GM21529 (cell line): ENCODE results near the gene ANO2.

Experiments used
- ATAC-seq: cut with Tn5 transposase; IDR thresholded peaks from one replicate; pipeline ENCODE4 v1.9.1; 2021; ENCODE audit not compliant: unreplicated experiment

ANO2 gene

DNA sequence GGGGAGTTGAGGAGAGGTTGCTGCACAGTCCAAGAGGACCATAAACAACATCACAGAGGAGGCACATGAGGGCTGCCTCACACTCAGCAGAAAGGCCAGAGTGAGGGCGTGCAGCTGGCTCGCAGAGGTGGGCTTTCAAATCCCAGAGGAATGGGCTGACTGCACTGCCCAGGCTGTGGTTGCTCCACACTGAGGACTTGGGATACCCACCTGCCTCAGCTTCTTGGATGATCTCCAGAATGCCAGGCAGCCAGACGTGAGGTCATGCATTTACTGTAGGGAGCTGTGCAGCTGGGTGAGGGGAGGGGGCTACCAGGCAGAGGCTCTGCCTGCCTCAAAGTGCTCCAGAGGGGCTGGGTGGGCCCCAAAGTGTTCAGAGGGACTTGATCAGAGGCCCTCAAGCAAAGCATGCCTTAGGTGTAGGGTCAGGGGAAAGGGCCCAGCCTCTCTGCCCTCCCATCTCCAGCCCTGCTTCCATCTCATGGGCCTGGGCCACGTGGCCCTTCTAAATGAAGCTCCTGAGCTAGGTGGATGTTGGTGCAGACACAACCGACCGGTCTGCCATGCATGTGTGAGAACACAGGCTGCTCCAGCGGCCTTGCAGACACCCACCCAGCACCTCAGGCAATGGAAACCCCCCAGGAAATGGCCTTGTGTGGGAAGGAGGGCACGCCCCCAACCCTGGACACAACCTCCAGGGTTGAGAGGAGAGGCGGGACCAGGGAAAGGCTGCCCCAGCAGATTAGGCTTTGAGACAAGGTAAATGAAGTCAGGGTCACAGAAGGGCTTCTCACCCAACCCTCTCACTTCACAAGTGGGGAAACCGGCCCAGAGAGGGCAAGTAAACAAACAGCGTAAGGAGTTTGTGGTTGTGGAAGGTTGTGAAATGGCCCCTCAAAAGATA lies 422.4 kb downstream of the ANO2 start:
- no peak for ATAC-seq

DNA sequence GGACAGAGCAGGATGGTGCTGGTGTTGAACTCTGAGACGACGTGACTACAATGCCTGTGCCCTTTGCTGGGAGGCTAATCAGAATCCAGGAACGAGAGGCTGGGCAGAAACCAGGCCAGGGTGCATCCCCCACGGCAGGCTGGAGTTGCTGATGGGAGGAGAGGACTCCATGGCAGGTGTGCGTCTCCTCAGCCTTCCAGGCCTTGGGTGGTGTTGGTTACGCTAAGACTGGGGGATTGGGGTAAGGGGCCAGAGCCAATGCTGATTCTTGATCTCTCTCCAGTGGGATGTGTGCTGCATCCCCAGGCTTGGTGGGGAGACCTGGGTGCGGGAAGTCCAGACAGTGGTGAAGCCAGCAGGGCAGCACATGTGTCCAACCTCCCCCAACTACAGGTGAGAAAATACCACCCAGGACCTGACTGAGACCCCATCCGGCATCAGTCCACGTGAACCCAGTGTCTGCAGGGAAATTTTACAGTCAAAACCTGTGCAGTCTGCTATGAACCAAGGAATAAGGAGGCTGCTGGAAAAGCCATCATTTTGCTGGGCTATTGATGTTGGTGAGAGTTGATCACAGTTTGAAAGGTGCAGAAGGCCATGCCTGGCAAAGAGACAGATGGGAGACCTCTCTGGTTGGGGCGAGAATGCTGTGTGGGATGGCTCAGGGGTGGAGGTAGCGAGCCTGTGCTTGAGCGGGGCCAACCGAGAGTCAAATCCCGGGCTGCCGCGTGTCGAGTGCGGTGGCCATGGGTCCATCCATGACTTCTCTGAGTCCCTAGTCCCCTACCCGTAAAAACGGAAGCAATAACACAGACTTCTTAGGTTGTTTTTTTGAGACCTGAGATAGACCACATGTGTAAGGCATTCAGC lies 423.4 kb downstream of the ANO2 start:
- ATAC-seq: no peak

DNA sequence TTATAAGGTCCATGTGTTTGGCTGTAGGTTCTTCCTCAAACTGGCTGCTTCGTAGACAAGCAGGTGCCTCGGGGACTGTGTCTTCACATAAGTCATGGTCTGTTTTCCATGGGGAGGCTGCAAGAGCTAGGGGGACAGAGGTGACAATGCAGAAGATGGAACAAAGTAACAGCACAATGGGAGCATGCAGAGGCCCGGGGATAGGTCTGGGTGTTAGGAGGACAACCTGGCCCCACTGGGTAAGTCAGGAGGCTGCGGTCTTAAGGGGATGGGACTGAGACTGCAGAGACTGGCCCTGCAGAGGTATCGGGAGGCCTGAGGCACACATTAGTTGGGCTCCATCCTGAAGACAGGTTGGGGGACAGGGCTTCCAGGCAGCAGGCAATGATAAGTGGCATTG lies 424.2 kb downstream of the ANO2 start:
- ATAC-seq: no peak

DNA sequence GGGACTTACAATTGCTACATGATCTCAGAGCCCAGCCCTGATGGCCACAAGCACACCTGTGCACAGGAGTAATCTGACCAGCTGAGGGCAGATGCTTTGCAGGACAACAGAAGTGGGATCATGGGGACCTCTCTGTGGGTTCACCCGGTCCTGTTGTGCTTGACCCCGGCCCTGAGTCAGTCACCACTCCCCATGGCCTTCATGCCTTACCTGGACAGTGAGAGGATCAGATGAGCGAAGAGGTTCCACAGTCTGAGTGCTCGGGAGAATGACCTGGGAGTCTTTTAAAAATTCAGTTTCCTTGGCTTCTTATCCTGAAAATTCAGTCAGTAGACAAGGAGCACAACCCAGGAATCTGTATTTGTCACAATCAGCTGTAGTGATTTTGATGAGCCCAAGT lies 425.0 kb downstream of the ANO2 start:
- no peak for ATAC-seq

DNA sequence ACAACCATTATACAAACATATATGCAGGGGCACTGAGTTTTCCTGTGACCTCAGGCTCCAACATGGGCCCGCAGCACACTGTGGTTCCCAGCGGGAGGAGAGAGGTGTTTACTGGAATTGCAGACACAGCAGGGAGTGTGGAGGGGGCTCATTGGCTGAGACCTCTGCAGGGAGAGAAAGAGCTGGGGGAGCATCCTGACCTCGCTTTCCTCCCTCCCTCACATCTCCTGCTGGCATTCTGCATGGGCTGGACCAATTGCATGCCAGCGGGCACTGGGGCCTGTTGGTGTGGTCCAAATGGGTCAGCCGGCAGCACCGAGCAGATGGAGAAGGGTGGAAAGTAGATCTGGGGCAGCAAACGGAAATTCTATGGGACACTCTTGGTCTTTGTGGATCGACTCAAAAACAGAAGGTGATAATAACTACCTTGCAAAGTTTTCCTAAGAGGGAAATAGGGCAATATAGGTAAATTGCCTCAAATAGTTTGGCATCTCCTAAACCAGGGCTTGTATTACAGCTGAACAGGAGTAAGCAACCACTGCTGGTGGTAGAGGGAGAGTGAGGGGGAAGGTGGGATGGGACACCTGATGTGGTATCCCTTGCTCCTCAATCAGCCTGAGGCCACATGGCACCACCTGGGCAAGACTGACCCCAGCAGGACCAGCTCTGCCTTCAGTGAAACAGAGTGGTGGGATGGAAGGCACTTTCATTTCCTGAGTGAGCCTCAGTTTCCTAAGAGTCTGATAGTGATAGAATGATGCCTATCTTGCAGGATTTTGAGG lies 426.3 kb downstream of the ANO2 start:
- ATAC-seq: no peak

DNA sequence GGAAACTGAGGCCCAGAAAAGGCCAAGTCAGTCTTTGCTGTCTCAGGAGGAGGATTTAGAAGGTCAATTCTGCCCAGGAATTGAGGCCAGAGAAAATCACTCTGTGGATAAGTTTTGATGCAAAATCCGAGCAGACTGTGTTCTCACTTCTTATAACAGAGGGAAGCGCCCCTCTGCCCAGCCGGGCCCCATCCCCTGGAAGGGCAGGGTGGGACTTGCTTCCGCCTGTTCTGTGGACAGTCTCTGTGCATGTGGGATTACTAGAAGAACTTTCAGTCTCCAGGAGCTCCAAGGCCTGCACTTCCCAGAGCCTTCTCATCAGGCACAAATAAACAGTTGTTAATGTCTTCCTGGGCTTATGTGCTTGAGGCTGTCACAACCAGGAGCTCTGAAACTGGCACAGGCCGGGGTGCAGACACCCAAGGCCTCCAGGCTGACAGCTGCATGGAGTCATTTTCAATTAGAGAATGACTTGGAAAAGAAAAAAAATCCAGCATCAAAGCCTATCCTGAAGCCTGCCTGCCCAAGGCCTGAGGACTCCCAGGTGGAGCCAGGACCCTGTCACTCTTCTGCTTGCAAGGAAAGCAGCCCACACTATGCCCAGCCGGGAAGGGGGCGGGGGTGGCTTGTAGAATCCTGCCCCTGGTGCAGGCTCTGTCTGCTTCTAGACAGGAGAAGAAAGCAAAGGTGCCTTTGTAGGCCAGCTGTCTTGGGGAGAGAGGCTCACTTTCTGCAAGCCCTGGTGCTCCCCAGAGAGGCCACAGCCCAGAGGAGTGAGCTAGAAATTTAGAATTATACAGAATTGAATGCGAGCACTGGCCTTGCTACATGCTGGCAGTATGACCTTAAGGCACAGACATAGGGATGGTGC lies 428.5 kb downstream of the ANO2 start:
- ATAC-seq: no peak

DNA sequence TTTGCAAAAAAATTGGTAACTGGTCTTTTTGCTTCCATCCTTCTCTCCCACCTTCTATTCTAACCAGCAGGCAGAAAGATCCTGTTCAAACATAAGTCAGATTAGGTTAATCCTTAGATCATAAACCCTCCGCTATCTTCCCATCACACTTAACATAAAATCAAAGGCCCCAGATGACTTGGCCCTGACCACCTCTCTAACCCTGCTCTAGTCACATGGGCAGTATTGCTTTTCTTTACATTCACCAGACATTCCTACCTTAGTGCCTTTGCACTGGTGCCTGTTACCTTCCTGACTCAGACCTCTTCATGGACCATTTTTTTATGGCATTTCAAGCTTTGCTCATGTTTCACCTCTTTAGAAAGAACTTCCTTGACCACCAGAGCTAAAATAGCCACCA lies 429.6 kb downstream of the ANO2 start:
- no peak for ATAC-seq

DNA sequence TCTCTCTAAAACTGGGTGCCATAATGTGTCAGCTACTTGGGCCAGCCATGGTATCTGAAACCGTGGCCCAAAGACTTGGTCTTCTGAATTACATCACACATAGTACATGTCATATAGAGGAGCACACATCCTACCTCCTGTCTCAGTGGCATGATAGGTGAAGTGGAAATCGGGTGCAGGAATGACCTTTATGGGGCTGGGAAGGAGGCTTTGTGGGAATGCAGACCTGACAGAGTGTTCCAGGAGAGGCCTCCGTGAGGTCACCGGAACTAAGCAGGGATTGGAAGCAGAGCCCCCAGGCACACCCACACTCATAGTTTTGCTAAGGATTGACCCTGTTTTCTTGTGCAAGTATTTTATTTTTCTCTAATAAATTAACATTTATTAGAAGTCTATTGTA lies 430.5 kb downstream of the ANO2 start:
- ATAC-seq: no peak

DNA sequence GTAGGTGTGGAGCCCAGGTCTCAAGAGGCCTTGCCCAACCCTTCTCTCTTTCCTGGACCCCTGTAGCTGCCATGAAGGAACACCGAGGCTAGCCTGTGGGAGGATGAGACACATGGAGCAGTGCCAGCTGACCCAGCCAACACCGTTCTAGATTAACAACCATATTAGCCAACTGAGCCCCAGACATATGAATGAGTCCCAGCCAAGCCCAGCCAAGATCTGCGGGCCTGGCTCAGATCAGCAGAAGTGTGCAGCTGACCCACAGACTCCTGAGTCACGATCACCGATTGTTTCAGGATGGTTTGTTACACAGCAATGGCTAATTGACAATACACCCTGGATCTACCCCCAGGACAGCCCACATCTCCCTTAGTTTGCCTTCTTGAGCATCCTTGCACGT lies 431.0 kb downstream of the ANO2 start:
- ATAC-seq: no peak

DNA sequence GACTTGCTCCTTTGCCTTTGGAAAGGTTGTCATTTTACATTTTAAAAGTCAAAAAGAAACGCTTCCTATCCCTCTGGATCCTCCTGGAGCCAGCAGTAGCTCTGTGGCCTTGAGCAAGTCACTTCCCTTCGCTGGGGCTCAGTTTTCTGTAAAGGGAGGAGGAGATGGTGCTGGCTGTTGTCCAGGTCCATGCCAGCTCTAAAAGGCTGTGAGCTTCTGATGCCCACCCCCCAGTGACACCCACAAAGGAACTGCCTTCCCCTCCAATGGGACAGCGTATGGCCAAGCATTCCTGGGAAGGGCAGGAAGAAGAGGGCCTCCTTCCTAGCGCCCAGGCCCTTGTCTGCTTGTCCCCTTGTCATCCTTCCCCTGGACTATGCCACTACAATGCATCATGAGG lies 431.7 kb downstream of the ANO2 start:
- ATAC-seq: no peak
